HG03469 (cell line): ENCODE results near the gene ANKLE2.

Source experiments
- ATAC-seq: cut with Tn5 transposase; IDR thresholded peaks from one replicate; pipeline ENCODE4 v1.9.1; 2021; ENCODE audit warnings: mild to moderate bottlenecking, moderate library complexity, moderate number of reproducible peaks; ENCODE audit not compliant: unreplicated experiment

ANKLE2 gene

GRCh38 chr12:132747896-132748295, 13.7 kb downstream of the ANKLE2 start:
- no peak for ATAC-seq

GRCh38 chr12:132747395-132747794, 14.2 kb downstream of the ANKLE2 start:
- no peak for ATAC-seq

GRCh38 chr12:132746613-132747012, 15.0 kb downstream of the ANKLE2 start:
- no peak for ATAC-seq

GRCh38 chr12:132743831-132744230, 17.8 kb downstream of the ANKLE2 start:
- ATAC-seq, result no peak

GRCh38 chr12:132741620-132742019, 20.0 kb downstream of the ANKLE2 start:
- no peak for ATAC-seq

- ATAC-seq, result no peak
Measured at GRCh38 chr12:132740652-132741051, 21.0 kb downstream of the ANKLE2 start.

GRCh38 chr12:132740313-132740646, 21.4 kb downstream of the ANKLE2 start:
- no peak for ATAC-seq

- ATAC-seq, result no peak
Measured at GRCh38 chr12:132739600-132740312, 21.9 kb downstream of the ANKLE2 start.

GRCh38 chr12:132736913-132737312, 24.7 kb downstream of the ANKLE2 start:
- no peak for ATAC-seq

- ATAC-seq, result no peak
Measured at GRCh38 chr12:132736378-132736777, 25.3 kb downstream of the ANKLE2 start.

GRCh38 chr12:132735496-132735895, 26.1 kb downstream of the ANKLE2 start:
- no peak for ATAC-seq

GRCh38 chr12:132734206-132734605, 27.4 kb downstream of the ANKLE2 start:
- no peak for ATAC-seq

- ATAC-seq, result no peak
Measured at GRCh38 chr12:132731574-132731973, 30.1 kb downstream of the ANKLE2 start.

- no peak for ATAC-seq
Measured at GRCh38 chr12:132730353-132730752, 31.3 kb downstream of the ANKLE2 start.

- ATAC-seq, result no peak
Measured at GRCh38 chr12:132729541-132730320, 31.9 kb downstream of the ANKLE2 start.

- no peak for ATAC-seq
Measured at GRCh38 chr12:132728502-132728901, 33.1 kb downstream of the ANKLE2 start.

- ATAC-seq, result no peak
Measured at GRCh38 chr12:132727091-132727794, 34.4 kb downstream of the ANKLE2 start.

- no peak for ATAC-seq
Measured at GRCh38 chr12:132726386-132726785, 35.2 kb downstream of the ANKLE2 start.

GRCh38 chr12:132724506-132725241, 37.0 kb downstream of the ANKLE2 start:
- ATAC-seq, result no peak

GRCh38 chr12:132723764-132724140, 37.9 kb downstream of the ANKLE2 start:
- no peak for ATAC-seq
